GM12892 (cell line): ENCODE data around the gene STARD7.

Experiments
- DNase-seq: peaks from one replicate; pipeline ENCODE4 v3.0.0; 2011; ENCODE audit not compliant: insufficient read length
- FAIRE-seq: peaks from 2 replicates; lab custom pipeline; 2011; peaks lifted over from hg19 to GRCh38; lab: Jason Lieb, UNC
- POLR2A ChIP-seq: IDR thresholded peaks from 2 replicates; pipeline ENCODE4 v1.6.1; 2011; ENCODE audit warnings: low read depth, low read length, control low read depth
- POLR2AphosphoS5 ChIP-seq: IDR thresholded peaks from 2 replicates; pipeline ENCODE4 v1.6.1; 2011; ENCODE audit warnings: low read depth, low read length, control low read depth
- TAF1 ChIP-seq: IDR thresholded peaks from 2 replicates; pipeline ENCODE4 v1.6.1; 2011; ENCODE audit warnings: low read depth, mild to moderate bottlenecking, control low read depth, low read length, borderline replicate concordance

Gene STARD7

GRCh38 chr2:96204836-96205624, 3.6 kb downstream of the STARD7 start:
- FAIRE-seq: no peak
- no peak for DNase-seq
- TF ChIP-seq POLR2AphosphoS5 (no peak), TAF1 (no peak), POLR2A (no peak)

- TF ChIP-seq TAF1 (no peak), POLR2AphosphoS5 (no peak), POLR2A (no peak)
- DNase-seq (no peak), FAIRE-seq (peak; percentile 46)
These were observed 5.2 kb downstream of the STARD7 start for GRCh38 chr2:96203130-96204028.

GRCh38 chr2:96202152-96202854, 6.3 kb downstream of the STARD7 start:
- no peak for FAIRE-seq
- TF ChIP-seq POLR2A: no peak
- TF ChIP-seq POLR2AphosphoS5: no peak
- no peak for TF ChIP-seq TAF1
- DNase-seq: no peak

- TF ChIP-seq POLR2A (no peak), TAF1 (no peak), POLR2AphosphoS5 (no peak)
- FAIRE-seq (no peak), DNase-seq (no peak)
These were observed 7.3 kb downstream of the STARD7 start for GRCh38 chr2:96201338-96201737.

DNA sequence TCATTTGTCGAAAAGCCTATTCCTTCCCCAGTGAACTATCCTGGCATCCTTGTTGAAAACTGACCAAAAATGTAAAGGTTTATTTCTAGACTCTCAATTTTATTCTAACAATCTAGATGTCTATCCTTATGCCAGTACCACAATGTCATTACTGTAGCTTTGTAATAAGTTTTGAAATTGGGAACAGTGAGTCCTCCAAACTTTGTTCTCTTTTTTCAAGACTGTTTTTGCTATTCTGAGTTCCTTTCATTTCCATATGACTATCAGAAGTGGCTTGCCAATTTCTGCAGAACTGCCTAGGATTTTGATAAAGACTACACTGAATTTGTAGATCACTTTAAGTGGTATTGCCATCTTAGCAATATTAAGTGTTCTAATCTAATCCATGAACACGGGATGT, 9.7 kb downstream of the STARD7 start:
- FAIRE-seq: no peak

GRCh38 chr2:96197546-96198255, 10.9 kb downstream of the STARD7 start:
- DNase-seq (no peak), FAIRE-seq (no peak)
- TF ChIP-seq TAF1 (no peak), POLR2AphosphoS5 (no peak), POLR2A (no peak)

More for the DNA sequence above, 9.7 kb downstream of the STARD7 start:
- no peak for DNase-seq
- TF ChIP-seq POLR2AphosphoS5: 0 out of 2 replicates have a peak, but pooled peaks have one; percentile 6
- no peak for TF ChIP-seq POLR2A

- no peak for DNase-seq
- no peak for FAIRE-seq
- no peak for TF ChIP-seq TAF1
- TF ChIP-seq POLR2AphosphoS5: no peak
- no peak for TF ChIP-seq POLR2A
These were observed 13.1 kb downstream of the STARD7 start for GRCh38 chr2:96195410-96196066.

GRCh38 chr2:96191937-96192670, 16.5 kb downstream of the STARD7 start:
- DNase-seq: no peak
- no peak for TF ChIP-seq POLR2A
- FAIRE-seq: no peak

DNA sequence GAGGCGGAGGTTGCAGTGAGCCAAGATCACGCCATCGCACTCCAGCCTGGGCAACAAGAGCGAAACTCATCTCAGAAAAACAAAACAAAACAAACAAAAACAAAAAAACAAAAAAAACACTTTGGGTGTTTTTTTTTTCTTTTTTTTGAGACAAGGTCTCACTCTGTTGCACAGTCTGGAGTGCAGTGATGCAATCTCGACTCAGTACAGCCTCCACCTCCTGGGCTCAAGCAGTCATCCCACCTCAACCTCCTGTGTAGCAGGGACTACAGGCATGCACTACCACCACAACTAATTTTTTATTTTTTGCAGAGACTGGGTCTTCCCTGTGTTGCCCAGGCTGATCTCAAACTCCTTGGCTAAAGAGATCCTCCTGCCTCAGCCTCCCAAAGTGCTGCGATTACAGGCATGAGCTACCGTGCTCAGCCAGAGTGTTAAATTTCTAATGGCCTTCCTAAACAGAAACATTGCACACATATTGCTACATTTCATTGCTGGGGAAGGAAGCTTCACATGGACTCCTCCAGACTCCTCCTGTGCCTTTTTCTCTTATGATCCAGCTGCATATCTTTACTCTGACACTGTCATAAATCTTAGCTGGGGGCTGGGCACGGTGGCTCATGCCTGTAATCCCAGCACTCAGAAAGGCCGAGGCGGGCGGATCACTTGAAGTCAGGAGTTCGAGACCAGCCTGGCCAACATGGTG, 19.7 kb downstream of the STARD7 start:
- no peak for DNase-seq
- TF ChIP-seq POLR2A: no peak
- TF ChIP-seq POLR2AphosphoS5: no peak
- TF ChIP-seq TAF1: no peak
- no peak for FAIRE-seq

- FAIRE-seq (no peak), DNase-seq (no peak)
- TF ChIP-seq TAF1: no peak
- no peak for TF ChIP-seq POLR2AphosphoS5
- no peak for TF ChIP-seq POLR2A
These were observed 22.1 kb downstream of the STARD7 start for GRCh38 chr2:96186562-96186961.
